HG03457 (cell line): ENCODE results near the gene USP8.
"Not testable (repeated sequence)": the region's sequence is repeated elsewhere in the genome, so short reads cannot be mapped to it uniquely, and the experiment has no call there.

ENCODE experiments used
- ATAC-seq: cut with Tn5 transposase; IDR thresholded peaks from one replicate; pipeline ENCODE4 v1.9.1; 2021; ENCODE audit warnings: moderate number of reproducible peaks; ENCODE audit not compliant: unreplicated experiment

Gene USP8

GRCh38 chr15:50438251-50438650 lies 14.0 kb downstream of the USP8 start:
- ATAC-seq: no peak

GRCh38 chr15:50440932-50441331 lies 16.7 kb downstream of the USP8 start:
- ATAC-seq: no peak

- no peak for ATAC-seq
These were observed 28.7 kb downstream of the USP8 start for GRCh38 chr15:50452927-50453326.

GRCh38 chr15:50458348-50459112 lies 34.3 kb downstream of the USP8 start:
- ATAC-seq: no peak

GRCh38 chr15:50463423-50464358 lies 39.5 kb downstream of the USP8 start:
- no peak for ATAC-seq

GRCh38 chr15:50471072-50471471 lies 46.9 kb downstream of the USP8 start:
- ATAC-seq: no peak

- ATAC-seq: no peak
These were observed 51.9 kb downstream of the USP8 start for GRCh38 chr15:50476143-50476542.

GRCh38 chr15:50484781-50485180 lies 60.6 kb downstream of the USP8 start:
- ATAC-seq: no peak

GRCh38 chr15:50485389-50485788 lies 61.2 kb downstream of the USP8 start:
- no peak for ATAC-seq

- ATAC-seq: no peak
These were observed 63.1 kb downstream of the USP8 start for GRCh38 chr15:50487287-50487686.

GRCh38 chr15:50493625-50494024 lies 69.4 kb downstream of the USP8 start:
- no peak for ATAC-seq

GRCh38 chr15:50494547-50494946 lies 70.3 kb downstream of the USP8 start:
- ATAC-seq: not testable (repeated sequence)

GRCh38 chr15:50496692-50497091 lies 72.5 kb downstream of the USP8 start:
- no peak for ATAC-seq

GRCh38 chr15:50500352-50500751 lies 76.1 kb downstream of the USP8 start:
- no peak for ATAC-seq

- no peak for ATAC-seq
These were observed 77.6 kb downstream of the USP8 start for GRCh38 chr15:50501815-50502214.

GRCh38 chr15:50503144-50503543 lies 78.9 kb downstream of the USP8 start:
- no peak for ATAC-seq

GRCh38 chr15:50505656-50506055 lies 81.5 kb downstream of the USP8 start:
- not testable (repeated sequence) for ATAC-seq

GRCh38 chr15:50506121-50506520 lies 81.9 kb downstream of the USP8 start:
- ATAC-seq: no peak

- ATAC-seq: no peak
These were observed 88.8 kb downstream of the USP8 start for GRCh38 chr15:50513001-50513400.

GRCh38 chr15:50519740-50520425 lies 95.7 kb downstream of the USP8 start:
- no peak for ATAC-seq

GRCh38 chr15:50523851-50524251 lies 99.6 kb downstream of the USP8 start:
- no peak for ATAC-seq
